Cardiac septum (tissue), 1 donor: ENCODE measurements around the gene ABCF1. TPM values are rescaled to one million over a fixed set of nuclear protein-coding genes. Genes with fewer than 3 reads are reported as not detected.

Experiments
- DNase-seq: peaks from one replicate; pipeline ENCODE4 v3.0.0-alpha.2; 2020; ENCODE audit warnings: low spot score
- intact Hi-C: fragments of 100-400 bp; cut with DNase I; formaldehyde crosslinking; loops from one replicate; pipeline ENCODE4 v1.14.0; 2022
- total RNA-seq: library from RNA; stranded (reverse); fragmentation: NEBNext Ultra II Directional; extraction: Animal tissue kit (Norgen Biotek cat#: 25700); gene quantifications from one replicate; pipeline ENCODE4 v1.2.1, GENCODE V29; 2021
- donor health status: DM: no; HTN: no; CAD: no.

ABCF1 gene
- total RNA-seq, 1 donor from 2014 or later = 44.2 TPM

GRCh38 chr6:30597315-30598144, 26.3 kb downstream of the ABCF1 start:
- peak; percentile 78 for DNase-seq
- intact Hi-C loops = loop anchor here (5.0 kb wide), 1 partner anchor 55 kb away; no protein-coding TSS in a partner anchor

DNA sequence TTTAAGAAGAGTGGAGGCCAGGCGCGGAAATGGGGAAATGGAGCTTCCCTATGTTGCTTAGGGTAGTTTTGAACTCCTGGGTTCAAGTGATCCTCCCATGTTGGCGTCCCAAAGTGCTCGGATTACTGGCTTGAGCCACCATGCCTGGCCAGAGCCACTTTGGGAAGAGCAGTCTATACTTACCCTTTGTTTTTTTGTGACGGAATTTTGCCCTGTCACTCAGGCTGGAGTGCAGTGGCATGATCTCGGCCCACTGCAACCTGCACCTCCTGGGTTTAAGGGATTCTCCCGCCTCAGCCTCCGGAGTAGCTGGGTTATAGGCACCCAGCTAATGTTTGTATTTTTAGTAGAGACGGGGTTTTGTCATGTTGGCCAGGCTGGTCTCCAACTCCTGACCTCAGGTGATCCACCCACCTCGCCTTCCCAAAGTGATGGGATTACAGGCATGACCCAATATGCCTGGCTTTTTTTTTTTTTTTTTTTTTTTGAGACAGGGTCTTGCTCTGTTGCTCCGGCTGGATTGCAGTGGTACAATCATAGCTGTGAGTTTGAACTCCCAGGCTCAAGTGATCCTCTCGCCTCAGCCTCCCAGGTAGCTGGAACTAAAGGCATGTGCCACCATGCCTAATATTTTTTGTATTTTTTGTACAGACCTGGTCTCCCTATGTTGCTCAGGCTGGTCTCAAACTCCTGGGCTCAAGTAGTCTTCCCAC, 27.8 kb downstream of the ABCF1 start:
- no peak for DNase-seq
- intact Hi-C loops = loop anchor here (5.0 kb wide), 1 partner anchor 57 kb away; no protein-coding TSS in a partner anchor

DNA sequence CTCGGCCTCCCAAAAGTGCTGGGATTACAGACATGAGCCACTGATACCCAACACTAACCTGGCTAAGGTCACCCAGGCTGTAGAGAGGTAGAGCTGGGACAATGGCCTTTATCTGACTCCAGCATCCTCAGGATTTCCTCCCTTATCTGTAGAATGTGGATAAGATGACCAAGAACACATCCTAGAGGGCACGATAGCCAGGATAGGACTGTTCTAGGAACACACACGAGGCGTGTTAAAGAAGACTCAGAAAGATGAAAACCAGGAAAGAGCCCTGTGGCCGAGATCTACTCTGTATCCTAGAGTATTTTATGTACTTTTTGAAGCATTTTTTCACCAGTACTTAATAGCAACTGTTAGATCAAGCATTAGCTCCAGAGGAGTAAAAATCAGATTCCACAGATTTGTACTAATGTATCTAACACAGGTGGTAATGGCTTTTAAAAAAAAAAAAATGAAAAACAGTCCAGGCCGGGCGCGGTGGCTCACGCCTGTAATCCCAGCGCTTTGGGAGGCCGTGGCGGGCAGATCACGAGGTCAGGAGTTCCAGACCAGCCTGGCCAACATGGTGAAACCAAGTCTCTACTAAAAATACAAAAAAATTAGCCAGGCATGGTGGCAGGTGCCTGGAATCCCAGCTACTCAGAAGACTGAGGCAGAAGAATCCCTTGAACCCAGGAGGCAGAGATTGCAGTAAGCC, 28.5 kb downstream of the ABCF1 start:
- no peak for DNase-seq
- intact Hi-C loops = loop anchor here (5.0 kb wide), 2 partner anchors 57 to 117 kb away; no protein-coding TSS in a partner anchor

DNA sequence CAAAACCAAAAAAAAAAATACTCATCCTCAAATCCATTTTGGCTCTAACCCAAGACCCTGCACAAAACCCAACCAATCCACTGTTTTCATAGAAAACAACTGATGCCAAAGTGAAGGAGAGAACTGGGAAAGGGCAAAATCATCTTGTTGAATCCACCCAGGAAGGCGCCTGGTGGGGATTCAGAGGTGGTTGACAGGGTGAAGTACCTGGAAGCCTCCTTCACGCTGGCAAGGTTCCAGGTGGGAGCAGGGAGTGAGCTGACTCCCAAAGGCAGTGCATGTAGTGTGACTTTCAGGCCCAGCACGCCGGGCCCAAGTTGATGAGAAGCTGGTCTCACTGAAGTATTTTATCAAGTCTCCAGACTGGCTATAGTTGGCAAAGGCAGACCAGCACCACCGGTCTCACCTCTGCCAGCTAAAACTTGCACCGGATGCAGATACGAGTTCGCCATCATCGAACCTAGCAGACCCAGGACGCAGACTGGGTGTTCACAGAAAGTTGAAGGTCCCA, 29.3 kb downstream of the ABCF1 start:
- intact Hi-C loops = loop anchor here (5.0 kb wide), 1 partner anchor 118 kb away; no protein-coding TSS in a partner anchor
- DNase-seq = no peak

- DNase-seq = no peak
- intact Hi-C loops = loop anchor here (5.0 kb wide), 1 partner anchor 119 kb away; no protein-coding TSS in a partner anchor
Observed at GRCh38 chr6:30601436-30601814, 30.2 kb downstream of the ABCF1 start.

GRCh38 chr6:30601815-30602641, 30.8 kb downstream of the ABCF1 start:
- DNase-seq = no peak
- intact Hi-C loops = loop anchor here (5.0 kb wide), 1 partner anchor 120 kb away; no protein-coding TSS in a partner anchor

DNA sequence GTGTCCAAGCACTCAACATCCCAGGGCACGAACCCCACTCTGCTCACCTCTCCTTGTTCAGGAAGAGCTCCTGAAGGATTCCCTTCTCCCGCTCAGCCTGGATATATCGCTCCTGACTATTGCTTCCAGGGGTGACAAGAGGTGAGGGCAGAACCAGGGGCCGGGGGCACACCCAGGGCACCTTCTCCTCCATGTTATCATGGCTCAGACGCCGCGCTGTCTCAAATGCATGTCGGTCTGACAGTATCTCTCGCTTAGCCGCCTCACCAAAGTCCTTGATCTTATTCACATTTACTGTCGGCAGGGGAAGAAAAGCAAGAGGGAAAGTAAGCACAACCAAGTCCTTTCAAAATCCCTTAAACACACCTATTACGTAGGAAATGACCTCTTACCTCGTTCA, 32.7 kb downstream of the ABCF1 start:
- intact Hi-C loops = loop anchor here (5.0 kb wide), 1 partner anchor 122 kb away; no protein-coding TSS in a partner anchor
- no peak for DNase-seq

DNA sequence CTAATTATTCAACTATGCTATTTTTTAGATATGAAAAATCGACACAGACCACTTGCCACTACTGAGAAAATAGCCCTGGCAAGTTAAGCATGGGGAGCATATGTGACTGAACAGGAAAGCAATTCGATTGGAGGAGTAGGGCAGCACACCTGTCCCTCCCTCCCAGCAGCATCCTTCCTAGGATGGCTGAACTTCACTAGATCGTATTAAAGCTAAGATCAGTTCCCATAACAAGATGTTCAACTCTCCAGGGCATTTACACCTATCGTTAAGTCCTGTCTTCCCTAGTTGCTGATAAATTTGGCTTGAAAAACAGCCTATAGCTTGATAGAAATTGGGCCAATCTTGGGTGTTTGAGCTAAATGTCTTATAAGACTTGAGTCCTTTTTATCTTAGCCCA, 38.8 kb downstream of the ABCF1 start:
- intact Hi-C loops = no loop called here

DNA sequence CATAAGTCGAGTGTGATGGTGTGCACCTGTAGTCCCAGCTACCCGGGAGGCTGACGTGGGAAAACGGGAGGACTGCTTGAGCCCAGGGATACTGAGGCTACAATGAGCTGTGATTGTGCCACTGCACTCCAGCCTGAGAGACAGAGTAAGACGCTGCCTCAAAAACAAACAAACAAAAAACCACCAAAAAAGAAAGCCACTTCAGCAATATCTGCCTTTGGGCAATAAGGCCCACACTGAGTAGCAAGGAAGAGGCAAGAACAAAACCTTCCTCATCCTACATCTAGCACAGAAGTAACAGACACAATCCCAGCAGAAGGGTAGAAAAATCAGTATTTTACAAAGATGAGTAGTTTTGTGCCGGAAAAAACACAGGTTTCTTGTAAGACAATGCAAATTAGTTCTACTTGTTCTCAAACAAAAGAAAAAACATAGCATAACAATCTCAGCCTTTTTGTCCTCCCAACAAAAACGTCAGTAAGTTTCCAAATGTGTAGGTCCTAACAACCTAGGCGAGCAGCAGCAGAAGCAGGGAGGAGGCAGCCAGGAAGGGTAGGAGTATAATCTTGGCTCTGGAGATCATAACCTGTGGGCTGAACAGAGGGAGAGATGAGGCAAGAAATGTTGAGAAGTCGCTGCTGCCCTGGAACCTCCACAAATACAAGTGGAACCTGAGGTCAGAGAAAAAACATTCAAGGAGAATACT, 40.1 kb downstream of the ABCF1 start:
- DNase-seq = no peak
- intact Hi-C loops = no loop called here

More for the DNA sequence above, 38.8 kb downstream of the ABCF1 start:
- DNase-seq = no peak

DNA sequence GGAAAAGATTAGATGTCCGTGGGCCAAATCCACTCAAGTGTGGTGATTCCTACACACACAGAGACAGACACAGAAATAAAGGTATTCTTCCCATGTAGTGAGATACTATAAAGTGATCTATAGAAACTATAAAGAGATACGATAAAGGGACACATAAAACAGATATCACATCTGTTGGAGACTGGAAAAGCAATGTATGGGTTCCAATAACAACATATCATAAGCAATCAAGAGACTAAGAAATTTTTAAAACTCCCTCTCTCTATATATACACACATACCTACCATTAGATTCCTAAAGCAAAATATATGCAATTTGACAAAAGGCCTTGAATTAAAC, 40.6 kb downstream of the ABCF1 start:
- DNase-seq = no peak
- intact Hi-C loops = no loop called here

DNA sequence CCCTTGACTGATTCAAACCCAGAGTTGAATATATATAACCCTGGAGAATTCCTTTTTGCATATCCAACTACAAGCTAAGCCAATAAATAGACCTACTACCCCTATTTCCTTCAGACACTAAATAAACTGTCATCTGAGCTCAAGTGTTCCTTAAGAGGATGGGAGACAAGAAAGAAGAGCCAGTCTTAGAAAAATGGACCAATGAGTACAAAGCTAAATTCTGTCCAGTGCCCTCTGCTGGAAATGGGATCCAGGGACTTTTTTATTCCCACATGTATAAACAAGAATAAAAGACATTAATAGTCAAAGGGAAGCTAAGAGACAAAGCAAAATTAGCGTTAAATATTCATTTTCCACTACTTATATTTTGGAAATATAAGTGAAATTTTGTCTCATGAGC, 41.0 kb downstream of the ABCF1 start:
- intact Hi-C loops = no loop called here
- DNase-seq = no peak

DNA sequence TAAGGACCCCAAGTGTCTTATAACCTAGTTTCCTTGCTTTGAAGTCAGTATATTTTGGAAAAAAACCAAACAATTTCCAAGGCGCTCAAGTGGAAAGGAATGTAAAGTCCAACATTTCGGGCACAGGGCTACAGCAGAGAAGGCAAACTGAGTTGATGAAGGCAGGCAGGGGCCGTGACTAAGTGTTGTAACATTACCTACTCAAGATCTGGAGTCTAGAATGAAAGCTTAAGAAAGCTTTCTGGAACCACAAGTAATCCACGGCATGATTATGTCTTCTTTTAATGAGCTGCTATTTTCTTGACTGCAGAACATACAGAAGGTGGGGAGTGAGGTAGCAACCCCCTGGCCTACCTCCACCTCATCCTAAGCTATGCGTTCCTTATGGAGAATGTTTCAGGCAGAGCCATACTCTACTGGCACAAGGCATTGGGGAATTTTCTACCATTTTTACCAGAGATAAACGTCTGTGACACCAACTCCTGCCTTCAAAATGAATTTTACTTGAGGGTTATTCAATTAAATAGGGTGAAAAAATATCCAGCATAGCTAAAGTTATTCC, 41.5 kb downstream of the ABCF1 start:
- intact Hi-C loops = no loop called here
- DNase-seq = no peak

- no peak for DNase-seq
- intact Hi-C loops = no loop called here
Observed at GRCh38 chr6:30613251-30614043, 42.2 kb downstream of the ABCF1 start.

GRCh38 chr6:30614044-30614842, 43.0 kb downstream of the ABCF1 start:
- DNase-seq = no peak
- intact Hi-C loops = no loop called here

DNA sequence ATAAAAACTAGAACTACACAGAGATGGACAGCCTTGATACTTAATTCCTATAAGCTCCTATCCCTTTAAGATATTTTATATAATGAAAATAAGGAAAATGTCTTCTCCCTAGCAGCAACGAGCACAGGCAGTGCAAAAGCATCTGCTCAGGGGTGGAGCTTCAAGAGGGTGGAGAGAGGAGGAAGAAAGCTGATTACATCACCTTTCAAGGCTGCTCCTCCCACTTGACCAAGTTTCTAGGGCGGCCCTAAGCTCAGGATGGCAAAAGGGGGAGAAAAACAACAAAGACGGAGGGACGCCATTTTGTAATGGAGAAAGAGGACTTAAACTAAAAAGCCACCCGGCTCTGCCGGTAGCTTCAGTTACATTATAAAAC, 43.6 kb downstream of the ABCF1 start:
- peak; percentile 90 for DNase-seq
- intact Hi-C loops = loop anchor here (5.0 kb wide), 3 partner anchors 58 to 927 kb away; partner anchors contain the start of genes DDX39B, GNL1, PPP1R18 and PRR3

DNA sequence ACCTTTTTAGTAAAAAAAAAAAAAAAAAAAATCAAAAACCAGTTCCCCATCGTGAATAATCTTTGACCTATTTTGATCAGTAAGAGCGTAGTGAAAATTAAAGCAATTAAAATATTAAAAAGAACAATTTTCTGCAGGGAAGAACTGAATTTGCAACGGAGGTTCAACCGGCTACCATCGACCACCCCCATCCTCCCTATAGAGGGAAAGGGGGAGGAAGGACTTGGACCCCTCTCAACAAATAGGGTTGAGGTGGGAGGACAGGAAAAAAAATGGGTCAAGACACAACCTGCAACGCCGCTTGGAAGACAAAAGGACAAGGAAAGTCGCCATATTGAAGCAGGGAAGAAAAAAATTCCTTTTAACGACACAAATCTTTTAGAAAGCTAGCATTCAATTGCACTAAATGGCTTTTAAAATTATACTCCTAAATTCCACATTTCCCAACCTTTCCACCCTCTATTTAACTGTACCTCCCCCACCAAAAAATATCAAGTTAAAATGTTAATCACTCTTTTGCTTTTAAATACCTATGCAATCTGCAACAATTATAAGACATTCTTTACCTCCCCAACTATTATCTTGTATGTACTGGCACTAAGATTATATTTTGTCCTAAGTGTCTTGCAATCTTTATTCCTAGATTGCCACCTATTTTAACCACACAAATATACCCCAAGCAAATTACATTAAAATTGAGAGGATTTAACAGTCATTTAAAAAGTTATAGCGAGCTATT, 44.1 kb downstream of the ABCF1 start:
- no peak for DNase-seq
- intact Hi-C loops = loop anchor here (5.0 kb wide), 3 partner anchors 58 to 927 kb away; partner anchors contain the start of genes DDX39B, GNL1, PPP1R18 and PRR3
